Effector memory CD4-positive, alpha-beta T cell (primary cell): ENCODE data around the gene CASP4.

ENCODE experiments used
- DNase-seq, 3 donors: peaks; one replicate each; pipeline ENCODE4 v3.0.0-alpha.2; 2020
- H3K27ac ChIP-seq: 2 replicates; pipeline ENCODE4 v1.7.0; 2013; ENCODE audit warnings: mild to moderate bottlenecking, low read length, moderate library complexity; ENCODE audit not compliant: insufficient read depth, poor library complexity, severe bottlenecking
- H3K27me3 ChIP-seq: replicated peaks from 2 replicates; pipeline ENCODE4 v1.7.0; 2013; ENCODE audit warnings: mild to moderate bottlenecking, low read length; ENCODE audit not compliant: insufficient read depth, control insufficient read depth, poor library complexity, severe bottlenecking
- H3K36me3 ChIP-seq: 2 replicates; pipeline ENCODE4 v1.7.0; 2013; ENCODE audit warnings: mild to moderate bottlenecking, low read length, moderate library complexity; ENCODE audit not compliant: control insufficient read depth, insufficient read depth
- H3K4me1 ChIP-seq: 2 replicates; pipeline ENCODE4 v1.7.0; 2013; ENCODE audit warnings: low read length, mild to moderate bottlenecking; ENCODE audit not compliant: control insufficient read depth, insufficient read depth, poor library complexity, severe bottlenecking
- H3K4me3 ChIP-seq: 2 replicates; pipeline ENCODE4 v1.7.0; 2013; ENCODE audit warnings: low read length, low read depth, mild to moderate bottlenecking; ENCODE audit not compliant: insufficient read depth, poor library complexity, severe bottlenecking
- H3K9me3 ChIP-seq: 2 replicates; pipeline ENCODE4 v1.7.0; 2013; ENCODE audit warnings: mild to moderate bottlenecking, low read length, moderate library complexity; ENCODE audit not compliant: control insufficient read depth
- total RNA-seq, 3 donors: gene quantifications; one replicate each; lab custom pipeline; 2026; lab: John Stamatoyannopoulos, UW

The CASP4 gene
- 67.3 to 102 (median 100) reads per million in 3 donors for total RNA-seq

- no peaks in the 10 kb centered on the region for H3K9me3 ChIP-seq
- H3K4me3 ChIP-seq = peak within 1 kb of the TSS; percentile 76
- peaks cover 18% of the 10 kb centered on the region for H3K4me1 ChIP-seq
- DNase-seq = no peak
- no peaks in the 10 kb centered on the region for H3K27me3 ChIP-seq
- H3K27ac ChIP-seq = peak within 1 kb of the TSS; percentile 73
- peaks cover 3% of the 10 kb centered on the region for H3K36me3 ChIP-seq
These were observed at the start of gene CASP4 for GRCh38 chr11:104968355-104968855. TSS of gene CASP4 (minus strand) at chr11:104968574. CDS start at chr11:104968525, 49 bp downstream.

GRCh38 chr11:105007463-105007862 is 39.1 kb upstream of the CASP4 start:
- no peaks in the 10 kb centered on the region for H3K9me3 ChIP-seq
- H3K27me3 ChIP-seq = no peaks in the 10 kb centered on the region
- no peak overlapping the region for H3K4me3 ChIP-seq
- no peak for DNase-seq
- no peaks in the 10 kb centered on the region for H3K4me1 ChIP-seq
- no peak overlapping the region for H3K27ac ChIP-seq
- no peaks in the 10 kb centered on the region for H3K36me3 ChIP-seq

GRCh38 chr11:105005451-105005845 is 37.1 kb upstream of the CASP4 start:
- Histone ChIP-seq H3K27ac (no peak overlapping the region), H3K4me1 (no peaks in the 10 kb centered on the region), H3K36me3 (no peaks in the 10 kb centered on the region), H3K4me3 (no peak overlapping the region), H3K9me3 (no peaks in the 10 kb centered on the region), H3K27me3 (no peaks in the 10 kb centered on the region)
- no peak for DNase-seq

- no peak for DNase-seq
- Histone ChIP-seq H3K36me3 (no peaks in the 10 kb centered on the region), H3K4me3 (no peak overlapping the region), H3K27me3 (no peaks in the 10 kb centered on the region), H3K9me3 (no peaks in the 10 kb centered on the region), H3K4me1 (no peaks in the 10 kb centered on the region), H3K27ac (no peak overlapping the region)
These were observed 35.6 kb upstream of the CASP4 start for GRCh38 chr11:105004021-105004420.

- Histone ChIP-seq H3K4me3 (no peak overlapping the region), H3K4me1 (no peaks in the 10 kb centered on the region), H3K9me3 (no peaks in the 10 kb centered on the region), H3K27ac (no peak overlapping the region), H3K27me3 (no peaks in the 10 kb centered on the region), H3K36me3 (no peaks in the 10 kb centered on the region)
- DNase-seq = no peak
These were observed 34.8 kb upstream of the CASP4 start for GRCh38 chr11:105003151-105003550.

GRCh38 chr11:105000797-105001196 is 32.4 kb upstream of the CASP4 start:
- no peak overlapping the region for H3K4me3 ChIP-seq
- no peaks in the 10 kb centered on the region for H3K36me3 ChIP-seq
- H3K27me3 ChIP-seq = no peaks in the 10 kb centered on the region
- no peak overlapping the region for H3K27ac ChIP-seq
- H3K9me3 ChIP-seq = no peaks in the 10 kb centered on the region
- DNase-seq = peak; percentile 5 to 41 (median 30)
- no peaks in the 10 kb centered on the region for H3K4me1 ChIP-seq

GRCh38 chr11:105000167-105000566 is 31.8 kb upstream of the CASP4 start:
- H3K4me3 ChIP-seq = no peak overlapping the region
- no peaks in the 10 kb centered on the region for H3K36me3 ChIP-seq
- no peaks in the 10 kb centered on the region for H3K27me3 ChIP-seq
- no peak overlapping the region for H3K27ac ChIP-seq
- no peaks in the 10 kb centered on the region for H3K4me1 ChIP-seq
- no peak for DNase-seq
- no peaks in the 10 kb centered on the region for H3K9me3 ChIP-seq

GRCh38 chr11:104999721-105000120 is 31.3 kb upstream of the CASP4 start:
- H3K4me1 ChIP-seq = peaks cover 3% of the 10 kb centered on the region
- no peak overlapping the region for H3K4me3 ChIP-seq
- no peaks in the 10 kb centered on the region for H3K9me3 ChIP-seq
- no peak overlapping the region for H3K27ac ChIP-seq
- H3K27me3 ChIP-seq = no peaks in the 10 kb centered on the region
- no peak for DNase-seq
- H3K36me3 ChIP-seq = no peaks in the 10 kb centered on the region

- no peaks in the 10 kb centered on the region for H3K36me3 ChIP-seq
- DNase-seq = no peak
These were observed 28.9 kb upstream of the CASP4 start for GRCh38 chr11:104997288-104997687.

GRCh38 chr11:104995001-104995408 is 26.6 kb upstream of the CASP4 start:
- Histone ChIP-seq H3K36me3 (no peaks in the 10 kb centered on the region), H3K27me3 (no peaks in the 10 kb centered on the region), H3K27ac (no peak overlapping the region), H3K4me3 (no peak overlapping the region), H3K4me1 (peaks cover 4% of the 10 kb centered on the region), H3K9me3 (no peaks in the 10 kb centered on the region)
- DNase-seq = no peak

More at GRCh38 chr11:104997288-104997687, 28.9 kb upstream of the CASP4 start:
- Histone ChIP-seq H3K9me3 (no peaks in the 10 kb centered on the region), H3K27ac (no peak overlapping the region), H3K4me3 (no peak overlapping the region), H3K27me3 (no peaks in the 10 kb centered on the region), H3K4me1 (peaks cover 4% of the 10 kb centered on the region)
